HG02798 (cell line): Measurements from ENCODE around the gene BTF3.
"Not testable (repeated sequence)": the region's sequence is repeated elsewhere in the genome, so short reads cannot be mapped to it uniquely, and the experiment has no call there.

Source experiments
- ATAC-seq: cut with Tn5 transposase; IDR thresholded peaks from one replicate; pipeline ENCODE4 v1.9.1; 2021; ENCODE audit warnings: mild to moderate bottlenecking; ENCODE audit not compliant: unreplicated experiment, poor library complexity

BTF3 gene

GRCh38 chr5:73484511-73484910 is 13.7 kb upstream of the BTF3 start:
- ATAC-seq, result no peak

GRCh38 chr5:73485715-73486114 is 12.5 kb upstream of the BTF3 start:
- ATAC-seq, result no peak

GRCh38 chr5:73486119-73486899 is 11.9 kb upstream of the BTF3 start:
- no peak for ATAC-seq

- ATAC-seq, result not testable (repeated sequence)
Measured at GRCh38 chr5:73487257-73487656, 11.0 kb upstream of the BTF3 start.

- no peak for ATAC-seq
Measured at GRCh38 chr5:73487815-73488214, 10.4 kb upstream of the BTF3 start.

- no peak for ATAC-seq
Measured at GRCh38 chr5:73488806-73489205, 9.4 kb upstream of the BTF3 start.

- no peak for ATAC-seq
Measured at GRCh38 chr5:73490088-73490487, 8.2 kb upstream of the BTF3 start.

- no peak for ATAC-seq
Measured at GRCh38 chr5:73491155-73491554, 7.1 kb upstream of the BTF3 start.

- ATAC-seq, result no peak
Measured at GRCh38 chr5:73493421-73493820, 4.8 kb upstream of the BTF3 start.

GRCh38 chr5:73494721-73495120 is 3.5 kb upstream of the BTF3 start:
- ATAC-seq, result no peak

GRCh38 chr5:73495772-73496335 is 2.4 kb upstream of the BTF3 start:
- ATAC-seq, result no peak

- no peak for ATAC-seq
Measured at GRCh38 chr5:73496984-73497457, 1.2 kb upstream of the BTF3 start.

GRCh38 chr5:73497497-73498056 is 665 bp upstream of the BTF3 start:
- no peak for ATAC-seq

GRCh38 chr5:73499187-73499586 is 945 bp downstream of the BTF3 start:
- no peak for ATAC-seq

GRCh38 chr5:73499756-73500155 is 1.5 kb downstream of the BTF3 start:
- ATAC-seq, result no peak

GRCh38 chr5:73501406-73501805 is 3.2 kb downstream of the BTF3 start:
- ATAC-seq, result no peak

GRCh38 chr5:73506459-73506955 is 8.3 kb downstream of the BTF3 start:
- no peak for ATAC-seq

GRCh38 chr5:73507062-73507461 is 8.8 kb downstream of the BTF3 start:
- no peak for ATAC-seq

GRCh38 chr5:73508521-73508920 is 10.3 kb downstream of the BTF3 start:
- ATAC-seq, result peak; percentile 62

GRCh38 chr5:73513996-73514395 is 15.8 kb downstream of the BTF3 start:
- ATAC-seq, result no peak

GRCh38 chr5:73514418-73514817 is 16.2 kb downstream of the BTF3 start:
- no peak for ATAC-seq
